HEK293 (cell line): ENCODE measurements around the gene PTPRH.

ENCODE experiments used
- AEBP2 ChIP-seq: fragments of 450-650 bp; formaldehyde crosslinking; IDR thresholded peaks from 2 replicates; pipeline ENCODE4 v1.5.1; 2016; ENCODE audit warnings: missing biosample characterization, missing genetic modification characterization, borderline replicate concordance
- ATF2 ChIP-seq: fragments of 450-650 bp; formaldehyde crosslinking; IDR thresholded peaks from 2 replicates; pipeline ENCODE4 v1.5.1; 2016; ENCODE audit warnings: missing biosample characterization, missing genetic modification characterization, low read depth
- KLF16 ChIP-seq: fragments of 450-650 bp; formaldehyde crosslinking; IDR thresholded peaks from 2 replicates; pipeline ENCODE4 v1.5.1; 2017; ENCODE audit warnings: missing biosample characterization, missing genetic modification characterization
- KLF8 ChIP-seq: fragments of 450-650 bp; formaldehyde crosslinking; IDR thresholded peaks from 2 replicates; pipeline ENCODE4 v1.5.1; 2016; ENCODE audit warnings: missing biosample characterization, missing genetic modification characterization
- KLF9 ChIP-seq: fragments of 450-650 bp; formaldehyde crosslinking; IDR thresholded peaks from 2 replicates; pipeline ENCODE4 v1.5.1; 2016; ENCODE audit warnings: missing biosample characterization, missing genetic modification characterization, low read depth
- PATZ1 ChIP-seq: fragments of 450-650 bp; formaldehyde crosslinking; IDR thresholded peaks from 2 replicates; pipeline ENCODE4 v1.5.1; 2016; ENCODE audit warnings: missing biosample characterization, missing genetic modification characterization
- PRDM4 ChIP-seq: fragments of 450-650 bp; formaldehyde crosslinking; IDR thresholded peaks from 2 replicates; pipeline ENCODE4 v1.5.1; 2017; ENCODE audit warnings: missing biosample characterization, missing genetic modification characterization
- SCRT1 ChIP-seq: fragments of 450-650 bp; formaldehyde crosslinking; IDR thresholded peaks from 2 replicates; pipeline ENCODE4 v1.5.1; 2016; ENCODE audit warnings: missing biosample characterization, missing genetic modification characterization, borderline replicate concordance
- ZBTB11 ChIP-seq: fragments of 450-650 bp; formaldehyde crosslinking; conservative IDR thresholded peaks from 2 replicates; pipeline ENCODE4 v1.5.1; 2016; ENCODE audit warnings: low read depth, missing biosample characterization, missing genetic modification characterization
- ZNF221 ChIP-seq: fragments of 450-650 bp; formaldehyde crosslinking; IDR thresholded peaks from 2 replicates; pipeline ENCODE4 v1.5.1; 2017; ENCODE audit warnings: missing biosample characterization, missing genetic modification characterization, borderline replicate concordance
- ZNF24 ChIP-seq: fragments of 450-650 bp; formaldehyde crosslinking; IDR thresholded peaks from 2 replicates; pipeline ENCODE4 v1.5.1; 2016; ENCODE audit warnings: missing biosample characterization, missing genetic modification characterization
- ZNF391 ChIP-seq: fragments of 450-650 bp; formaldehyde crosslinking; IDR thresholded peaks from 2 replicates; pipeline ENCODE4 v1.5.1; 2016; ENCODE audit warnings: low read depth, missing biosample characterization, missing genetic modification characterization, borderline replicate concordance
- ZNF426 ChIP-seq: fragments of 450-650 bp; formaldehyde crosslinking; IDR thresholded peaks from 2 replicates; pipeline ENCODE4 v1.5.1; 2017; ENCODE audit warnings: missing biosample characterization, missing genetic modification characterization, mild to moderate bottlenecking, inconsistent platforms, moderate library complexity
- ZNF654 ChIP-seq: fragments of 450-650 bp; formaldehyde crosslinking; IDR thresholded peaks from 2 replicates; pipeline ENCODE4 v1.5.1; 2016; ENCODE audit warnings: low read depth, missing biosample characterization, missing genetic modification characterization
- ZNF660 ChIP-seq: fragments of 450-650 bp; IDR thresholded peaks from 2 replicates; pipeline ENCODE4 v1.5.1; 2018; ENCODE audit warnings: missing biosample characterization, mild to moderate bottlenecking, missing genetic modification characterization
- ZNF692 ChIP-seq: fragments of 450-650 bp; formaldehyde crosslinking; IDR thresholded peaks from 2 replicates; pipeline ENCODE4 v1.5.1; 2016; ENCODE audit warnings: missing biosample characterization, missing genetic modification characterization
- ZNF777 ChIP-seq: fragments of 450-650 bp; formaldehyde crosslinking; IDR thresholded peaks from 2 replicates; pipeline ENCODE4 v1.5.1; 2017; ENCODE audit warnings: missing biosample characterization, missing genetic modification characterization, borderline replicate concordance

PTPRH gene

GRCh38 chr19:55160128-55160985 lies 48.9 kb downstream of the PTPRH start (continued):
- peak; percentile 68 for TF ChIP-seq PATZ1 (tag by site-specific recombination)
- TF ChIP-seq ZNF692 (tag by site-specific recombination) = peak; percentile 66
- TF ChIP-seq ZNF654 = peak; percentile 58
- TF ChIP-seq ATF2 (tag by site-specific recombination) = no peak
- TF ChIP-seq KLF8 (tag by site-specific recombination) = peak; percentile 70; the same call in 1 of the 2 replicates
- no peak for TF ChIP-seq AEBP2 (tag by site-specific recombination)
- no peak for TF ChIP-seq PRDM4 (tag by site-specific recombination)
- no peak for TF ChIP-seq ZNF221 (tag by site-specific recombination)
- no peak for TF ChIP-seq KLF16 (tag by site-specific recombination)
- TF ChIP-seq ZNF660 (tag by site-specific recombination) = peak; percentile 77
- peak; percentile 54; the same call in 1 of the 2 replicates for TF ChIP-seq ZNF391 (tag by site-specific recombination)
- 0 out of 2 replicates have a peak, but pooled peaks have one; percentile 42 for TF ChIP-seq ZNF24 (tag by site-specific recombination)
- peak; percentile 46; the same call in 1 of the 2 replicates for TF ChIP-seq ZBTB11
- peak; percentile 72 for TF ChIP-seq ZNF777 (tag by site-specific recombination)
- TF ChIP-seq KLF9 (tag by site-specific recombination) = peak; percentile 89
- TF ChIP-seq SCRT1 (tag by site-specific recombination) = 0 out of 2 replicates have a peak, but pooled peaks have one; percentile 31
- no peak for TF ChIP-seq ZNF426 (tag by site-specific recombination)
- TF ChIP-seq, all 188 proteins: peak for 40
